ACC112 (cell line): ENCODE measurements around the gene KCNIP4.
"Not testable (repeated sequence)": the region's sequence is repeated elsewhere in the genome, so short reads cannot be mapped to it uniquely, and the experiment has no call there.

ENCODE experiments used
- H2AFZ ChIP-seq: fragments of 200-600 bp; sonication (generic); one replicate; pipeline ENCODE4 v1.6.0; 2017; ENCODE audit warnings: antibody characterized with exemption, low read length; ENCODE audit not compliant: unreplicated experiment
- H3K27ac ChIP-seq: fragments of 200-600 bp; sonication (generic); 2 replicates; pipeline ENCODE4 v1.5.1; 2014; ENCODE audit warnings: low read depth, mild to moderate bottlenecking, antibody characterized with exemption, low read length, moderate library complexity
- H3K27me3 ChIP-seq: fragments of 200-600 bp; sonication (generic); 2 replicates; pipeline ENCODE4 v1.6.1; 2014; ENCODE audit warnings: mild to moderate bottlenecking, antibody characterized with exemption, low read length, moderate library complexity, mixed read lengths; ENCODE audit not compliant: insufficient read depth
- H3K36me3 ChIP-seq: fragments of 200-600 bp; sonication (generic); 2 replicates; pipeline ENCODE4 v1.6.1; 2016; ENCODE audit warnings: mild to moderate bottlenecking, antibody characterized with exemption, low read length, moderate library complexity, mixed read lengths; ENCODE audit not compliant: insufficient read depth
- H3K4me1 ChIP-seq: fragments of 200-600 bp; sonication (generic); one replicate; pipeline ENCODE4 v1.6.1; 2016; ENCODE audit warnings: low read length, mixed read lengths; ENCODE audit not compliant: insufficient read depth, unreplicated experiment, control insufficient read depth
- H3K4me3 ChIP-seq: fragments of 200-600 bp; sonication (generic); 2 replicates; pipeline ENCODE4 v1.5.1; 2014; ENCODE audit warnings: mild to moderate bottlenecking, low read depth, low read length
- H3K79me2 ChIP-seq: fragments of 200-600 bp; sonication (generic); one replicate; pipeline ENCODE4 v1.6.0; 2016; ENCODE audit warnings: low read length; ENCODE audit not compliant: control insufficient read depth, unreplicated experiment, insufficient read depth

Gene KCNIP4

DNA sequence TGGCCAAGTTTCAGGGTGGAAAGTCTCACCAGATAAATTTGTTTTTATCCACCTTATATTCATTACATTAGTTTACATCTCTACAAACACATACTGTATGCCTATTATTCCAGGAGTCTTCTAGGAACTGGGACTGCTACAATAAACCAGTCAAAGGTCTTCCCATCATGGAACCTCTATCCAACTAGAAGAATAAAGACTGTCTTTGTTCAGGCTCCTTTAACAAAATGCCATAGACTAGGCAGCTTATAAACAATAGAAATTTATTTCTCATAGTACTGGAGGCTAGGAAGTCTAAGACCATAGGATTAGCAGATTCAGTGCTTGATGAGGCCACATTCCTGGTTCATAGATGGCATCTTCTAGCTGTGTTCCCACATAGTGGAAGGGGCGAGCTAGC is 1186.7 kb downstream of the KCNIP4 start:
- H2AFZ ChIP-seq = no peak overlapping the region
- no peak overlapping the region for H3K4me3 ChIP-seq
- no peaks in the 10 kb centered on the region for H3K79me2 ChIP-seq
- no peaks in the 10 kb centered on the region for H3K36me3 ChIP-seq
- no peaks in the 10 kb centered on the region for H3K4me1 ChIP-seq
- no peak overlapping the region for H3K27ac ChIP-seq
- no peaks in the 10 kb centered on the region for H3K27me3 ChIP-seq

DNA sequence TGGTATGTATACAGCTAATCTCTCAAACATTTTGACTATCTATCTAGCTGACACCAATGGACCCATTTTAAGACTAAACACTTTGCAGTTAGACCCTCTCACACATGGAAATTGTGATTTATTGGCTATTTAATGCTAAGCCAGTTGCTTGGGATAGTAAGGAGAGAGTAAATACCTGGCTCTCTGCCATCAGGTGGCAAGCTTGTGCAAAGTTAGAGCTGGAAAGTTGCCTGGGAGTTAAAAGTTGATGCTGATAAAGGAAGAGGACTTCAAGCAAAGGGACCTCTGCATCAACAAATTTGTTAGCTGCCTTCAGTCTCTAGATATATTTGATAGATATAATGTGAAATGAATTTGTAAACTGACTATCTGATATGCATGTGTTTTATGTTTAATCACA is 1187.2 kb downstream of the KCNIP4 start:
- no peak overlapping the region for H3K27ac ChIP-seq
- H3K27me3 ChIP-seq = no peaks in the 10 kb centered on the region
- no peak overlapping the region for H3K4me3 ChIP-seq
- H2AFZ ChIP-seq = no peak overlapping the region
- H3K4me1 ChIP-seq = no peaks in the 10 kb centered on the region
- no peaks in the 10 kb centered on the region for H3K36me3 ChIP-seq
- H3K79me2 ChIP-seq = no peaks in the 10 kb centered on the region

DNA sequence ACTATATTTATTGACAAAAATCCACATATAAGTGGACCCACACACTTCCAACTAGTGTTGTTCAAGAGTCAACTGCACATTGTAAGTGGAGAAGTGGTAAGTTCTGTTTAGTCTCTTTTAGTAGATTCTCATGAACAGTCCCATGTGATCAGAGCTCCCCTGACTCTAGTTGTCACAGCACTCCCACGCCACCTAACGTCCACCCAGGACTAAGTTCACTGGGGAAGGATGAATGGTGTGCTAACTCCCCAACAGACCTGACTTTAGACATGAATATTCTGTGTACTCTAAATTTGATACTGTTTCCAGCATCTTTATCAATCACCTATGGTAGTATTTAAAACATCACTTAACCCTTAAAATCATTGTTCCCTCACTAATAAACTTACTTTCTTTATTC is 1188.5 kb downstream of the KCNIP4 start:
- Histone ChIP-seq H3K27me3 (no peaks in the 10 kb centered on the region), H3K36me3 (no peaks in the 10 kb centered on the region), H3K4me1 (no peaks in the 10 kb centered on the region), H3K79me2 (no peaks in the 10 kb centered on the region), H3K4me3 (no peak overlapping the region), H3K27ac (no peak overlapping the region), H2AFZ (no peak overlapping the region)

DNA sequence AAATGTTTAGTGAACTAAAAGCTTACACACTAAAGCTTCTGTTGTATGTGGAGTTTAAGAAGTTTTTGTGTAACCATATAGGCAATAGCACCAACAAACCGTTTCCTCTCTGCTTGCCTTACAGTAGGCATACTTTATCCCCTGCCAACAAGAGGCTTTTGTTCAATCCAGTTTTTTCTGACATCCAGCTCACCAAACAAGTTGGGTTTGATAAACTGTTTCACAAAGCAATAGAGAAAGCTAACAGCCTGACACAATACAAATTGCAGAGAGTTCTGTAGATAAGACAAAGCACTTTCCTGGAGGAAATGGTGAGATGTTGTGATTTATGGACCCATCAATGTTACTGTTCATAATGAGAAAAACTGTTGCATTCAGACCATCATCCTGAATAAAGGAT is 1194.5 kb downstream of the KCNIP4 start:
- Histone ChIP-seq H3K79me2 (no peaks in the 10 kb centered on the region), H3K36me3 (no peaks in the 10 kb centered on the region), H3K4me3 (no peak overlapping the region), H2AFZ (no peak overlapping the region), H3K27ac (no peak overlapping the region), H3K4me1 (no peaks in the 10 kb centered on the region), H3K27me3 (no peaks in the 10 kb centered on the region)

DNA sequence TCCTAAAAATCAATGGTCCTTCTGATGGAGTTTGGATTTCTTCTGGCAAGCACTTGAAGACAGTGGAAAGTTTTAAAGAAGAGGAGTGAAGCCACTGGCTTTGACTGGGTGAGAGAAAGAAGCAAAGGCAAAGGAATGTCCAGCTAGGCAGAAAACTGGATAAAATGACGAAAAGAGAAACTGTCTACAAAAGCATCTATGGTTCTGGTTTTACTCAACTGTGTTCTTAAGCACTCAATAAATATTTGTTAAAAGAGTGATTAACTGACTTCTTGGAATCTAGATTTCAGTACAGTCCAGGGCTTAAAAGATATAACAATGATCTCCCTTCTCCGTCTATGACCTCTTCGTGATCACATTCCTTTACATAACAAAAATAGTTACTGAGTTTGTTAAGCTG is 1195.9 kb downstream of the KCNIP4 start:
- no peaks in the 10 kb centered on the region for H3K4me1 ChIP-seq
- H3K36me3 ChIP-seq = no peaks in the 10 kb centered on the region
- H3K79me2 ChIP-seq = no peaks in the 10 kb centered on the region
- H2AFZ ChIP-seq = no peak overlapping the region
- H3K27me3 ChIP-seq = no peaks in the 10 kb centered on the region
- no peak overlapping the region for H3K4me3 ChIP-seq
- no peak overlapping the region for H3K27ac ChIP-seq

DNA sequence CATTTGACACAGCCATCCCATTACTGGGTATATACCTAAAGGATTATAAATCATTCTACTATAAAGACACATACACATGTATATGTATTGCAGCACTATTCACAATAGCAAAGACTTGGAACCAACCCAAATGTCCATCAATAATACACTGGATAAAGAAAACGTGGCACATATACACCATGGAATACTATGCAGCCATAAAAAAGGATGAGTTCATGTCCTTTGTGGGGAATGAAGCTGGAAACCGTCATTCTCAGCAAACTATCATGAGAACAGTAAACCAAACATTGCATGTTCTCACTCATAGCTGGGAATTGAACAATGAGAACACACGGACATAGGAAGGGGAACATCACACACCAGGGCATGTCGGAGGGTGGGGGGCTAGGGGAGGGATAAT is 1202.6 kb downstream of the KCNIP4 start:
- not testable (repeated sequence) for H3K27me3 ChIP-seq

DNA sequence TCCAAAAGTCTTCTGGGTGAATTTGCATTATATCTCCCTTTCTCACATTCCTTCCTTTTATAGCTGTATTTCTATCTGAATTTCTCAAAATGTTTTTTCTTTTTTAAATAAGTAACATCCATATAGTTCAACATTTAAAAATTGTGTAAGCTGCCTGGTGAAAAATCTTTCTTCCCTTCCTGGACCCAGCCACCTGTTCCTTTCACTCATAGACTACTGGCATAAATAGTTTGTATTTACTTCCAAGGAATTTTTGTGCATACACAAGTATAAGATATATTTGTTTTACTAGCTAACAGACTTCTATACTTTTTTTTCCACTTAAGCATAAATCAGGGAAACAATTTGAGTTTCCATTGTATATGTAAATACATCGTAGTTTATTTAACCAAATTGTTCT is 1212.6 kb downstream of the KCNIP4 start:
- H3K4me1 ChIP-seq = no peaks in the 10 kb centered on the region
- H3K27ac ChIP-seq = no peak overlapping the region

More for the DNA sequence above, 1202.6 kb downstream of the KCNIP4 start:
- not testable (repeated sequence) for H3K4me1 ChIP-seq, H3K79me2 ChIP-seq, H2AFZ ChIP-seq, H3K27ac ChIP-seq, H3K4me3 ChIP-seq, H3K36me3 ChIP-seq

DNA sequence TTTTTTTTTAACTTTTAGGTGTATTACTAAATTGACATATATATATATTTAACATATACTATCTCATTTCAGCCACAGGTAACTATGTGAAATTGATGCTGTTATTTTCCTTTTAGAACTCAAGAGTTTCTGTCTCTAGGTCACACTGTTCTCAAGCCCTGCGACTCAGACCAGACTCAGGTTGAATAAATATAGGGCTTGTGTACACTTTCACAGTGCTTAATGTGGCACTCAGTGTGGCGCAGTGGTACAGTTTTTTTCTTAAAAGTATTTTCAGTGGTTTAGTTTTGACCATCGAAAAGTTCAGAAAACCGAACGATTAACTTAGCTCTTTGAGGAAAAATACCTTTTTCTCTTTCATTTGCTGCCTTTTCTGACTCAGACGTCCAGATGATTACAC is 1223.7 kb downstream of the KCNIP4 start:
- H3K4me1 ChIP-seq = peaks cover 3% of the 10 kb centered on the region
- no peak overlapping the region for H3K4me3 ChIP-seq
- H3K36me3 ChIP-seq = peaks cover 18% of the 10 kb centered on the region
- no peak overlapping the region for H3K27ac ChIP-seq
- no peaks in the 10 kb centered on the region for H3K27me3 ChIP-seq
- no peak overlapping the region for H2AFZ ChIP-seq
- no peaks in the 10 kb centered on the region for H3K79me2 ChIP-seq

More for the DNA sequence above, 1212.6 kb downstream of the KCNIP4 start:
- Histone ChIP-seq H2AFZ (no peak overlapping the region), H3K79me2 (no peaks in the 10 kb centered on the region), H3K27me3 (no peaks in the 10 kb centered on the region), H3K4me3 (no peak overlapping the region), H3K36me3 (peaks cover 21% of the 10 kb centered on the region)

DNA sequence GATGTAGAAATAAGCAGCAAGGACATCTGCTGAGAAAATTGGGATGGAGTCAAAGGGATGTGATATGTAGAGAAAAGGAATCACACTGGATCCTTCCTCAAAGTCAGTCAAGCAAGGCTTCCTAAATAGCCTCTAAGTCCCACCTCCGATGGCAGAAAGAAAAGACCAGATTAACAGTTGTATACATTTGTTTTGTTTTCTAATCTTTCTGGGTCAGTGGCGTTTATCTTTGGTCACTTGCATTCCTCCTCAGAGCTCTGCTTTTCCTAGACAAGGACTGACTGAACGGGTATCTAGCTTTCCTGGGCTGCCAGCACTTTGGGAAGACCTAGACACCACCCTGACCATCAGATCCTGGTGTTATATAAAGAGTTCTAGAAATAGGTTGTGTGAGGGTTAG is 1225.1 kb downstream of the KCNIP4 start:
- Histone ChIP-seq H3K27me3 (no peaks in the 10 kb centered on the region), H3K4me1 (peaks cover 3% of the 10 kb centered on the region), H3K36me3 (peaks cover 14% of the 10 kb centered on the region), H3K4me3 (no peak overlapping the region), H3K79me2 (no peaks in the 10 kb centered on the region), H3K27ac (no peak overlapping the region), H2AFZ (no peak overlapping the region)

DNA sequence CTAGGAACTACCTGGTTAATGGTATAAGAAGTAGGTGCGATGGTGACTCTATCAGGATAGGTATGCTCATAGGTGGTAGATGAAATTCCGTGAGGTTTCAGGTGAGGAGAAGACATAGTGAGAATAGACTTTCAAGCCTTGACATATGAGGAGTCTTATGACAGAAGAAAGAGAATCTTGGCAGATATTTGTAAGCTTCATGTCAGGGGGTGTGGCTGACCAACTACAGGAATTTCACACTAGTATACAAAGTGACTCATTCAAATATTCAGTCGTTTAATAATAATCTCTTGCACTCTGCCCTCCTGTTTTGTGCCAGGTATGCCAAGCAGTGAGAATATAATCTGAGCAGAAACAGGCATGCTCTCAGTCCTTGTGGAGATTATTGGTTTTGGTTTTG is 1225.6 kb downstream of the KCNIP4 start:
- no peaks in the 10 kb centered on the region for H3K27me3 ChIP-seq
- H2AFZ ChIP-seq = no peak overlapping the region
- H3K79me2 ChIP-seq = no peaks in the 10 kb centered on the region
- peaks cover 3% of the 10 kb centered on the region for H3K4me1 ChIP-seq
- peaks cover 14% of the 10 kb centered on the region for H3K36me3 ChIP-seq
- H3K4me3 ChIP-seq = no peak overlapping the region
- H3K27ac ChIP-seq = no peak overlapping the region

DNA sequence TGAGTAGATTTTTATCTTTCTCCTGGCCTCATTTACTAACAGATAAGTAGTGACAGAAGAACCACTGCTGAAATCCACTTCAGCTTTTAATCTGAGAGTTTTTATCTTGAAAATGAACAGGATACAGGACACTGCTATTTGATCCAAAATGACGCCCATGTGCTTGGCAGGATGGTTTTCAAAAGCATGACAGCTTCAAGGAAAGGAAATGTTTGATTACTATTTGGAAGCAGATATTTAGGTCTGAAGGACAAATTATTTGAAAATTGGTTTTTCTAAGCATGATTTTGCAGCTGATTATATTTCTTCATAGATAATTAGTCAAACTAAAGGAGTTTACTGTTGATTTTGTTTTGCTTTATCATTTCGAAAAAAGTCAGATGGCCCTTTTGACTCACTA is 1237.2 kb downstream of the KCNIP4 start:
- no peak overlapping the region for H3K27ac ChIP-seq
- peaks cover 23% of the 10 kb centered on the region for H3K36me3 ChIP-seq
- H3K4me3 ChIP-seq = no peak overlapping the region
- H3K79me2 ChIP-seq = no peaks in the 10 kb centered on the region
- H3K27me3 ChIP-seq = no peaks in the 10 kb centered on the region
- H3K4me1 ChIP-seq = no peaks in the 10 kb centered on the region
- H2AFZ ChIP-seq = no peak overlapping the region
